ENCODE measurements around the gene ZNF792. TPM values are rescaled to one million over a fixed set of nuclear protein-coding genes. Genes with fewer than 3 reads are reported as not detected.
A peak's percentile ranks its signal among the peaks of the same experiment; 100 is the strongest.
"Not testable (repeated sequence)": the region's sequence is repeated elsewhere in the genome, so short reads cannot be mapped to it uniquely, and the experiment has no call there.

The ZNF792 gene
- 4.1 and 4.6 TPM in 2 replicates for total RNA-seq (2014; rRNA removed)
- 0.81 TPM for polyA plus RNA-seq (2012)

- DNase-seq (ENCODE audit: low read depth): peak; percentile 40
Observed at GRCh38 chr19:34963573-34964406, at the start of gene ZNF792. TSS of gene ZNF792 (minus strand) at chr19:34964229. CDS start at chr19:34963662, 567 bp downstream.

- peak; percentile 29 for DNase-seq (ENCODE audit: low read depth)
Observed at GRCh38 chr19:35013041-35013819, 49.2 kb upstream of the ZNF792 start.

- no peak for DNase-seq (ENCODE audit: low read depth)
Observed at GRCh38 chr19:35011737-35012682, 48.0 kb upstream of the ZNF792 start.

GRCh38 chr19:35011091-35011689, 47.2 kb upstream of the ZNF792 start:
- DNase-seq (ENCODE audit: low read depth): no peak

GRCh38 chr19:35009424-35010415, 45.7 kb upstream of the ZNF792 start:
- no peak for DNase-seq (ENCODE audit: low read depth)

- DNase-seq (ENCODE audit: low read depth): no peak
Observed at GRCh38 chr19:35008891-35009341, 44.9 kb upstream of the ZNF792 start.

- not testable (repeated sequence) for DNase-seq (ENCODE audit: low read depth)
Observed at GRCh38 chr19:35007427-35007826, 43.4 kb upstream of the ZNF792 start.

- no peak for DNase-seq (ENCODE audit: low read depth)
Observed at GRCh38 chr19:35006999-35007365, 43.0 kb upstream of the ZNF792 start.

GRCh38 chr19:35006342-35006998, 42.4 kb upstream of the ZNF792 start:
- peak; percentile 29 for DNase-seq (ENCODE audit: low read depth)

GRCh38 chr19:35006007-35006341, 41.9 kb upstream of the ZNF792 start:
- DNase-seq (ENCODE audit: low read depth): not testable (repeated sequence)

GRCh38 chr19:35005256-35005977, 41.4 kb upstream of the ZNF792 start:
- no peak for DNase-seq (ENCODE audit: low read depth)

- DNase-seq (ENCODE audit: low read depth): no peak
Observed at GRCh38 chr19:35004517-35005255, 40.7 kb upstream of the ZNF792 start.

GRCh38 chr19:35002037-35002535, 38.1 kb upstream of the ZNF792 start:
- no peak for DNase-seq (ENCODE audit: low read depth)

GRCh38 chr19:35000647-35001501, 36.8 kb upstream of the ZNF792 start:
- DNase-seq (ENCODE audit: low read depth): peak; percentile 31

GRCh38 chr19:35000338-35000646, 36.3 kb upstream of the ZNF792 start:
- DNase-seq (ENCODE audit: low read depth): no peak

GRCh38 chr19:34999498-35000337, 35.7 kb upstream of the ZNF792 start, which contains the start of gene GRAMD1A:
TSS of gene GRAMD1A (plus strand) at chr19:35000323. CDS start at chr19:35000479, 156 bp downstream.
- peak; percentile 78 for DNase-seq (ENCODE audit: low read depth)

All from LHCN-M2 (cell line).